ENCODE measurements around the gene DIPK1B. TPM values are rescaled to one million over a fixed set of nuclear protein-coding genes. Genes with fewer than 3 reads are reported as not detected.
"Not testable (repeated sequence)": the region's sequence is repeated elsewhere in the genome, so short reads cannot be mapped to it uniquely, and the experiment has no call there.

Gene DIPK1B
- total and polyA plus RNA-seq, 2 experiments from 2014 or later, result 162 to 188 TPM

DNA sequence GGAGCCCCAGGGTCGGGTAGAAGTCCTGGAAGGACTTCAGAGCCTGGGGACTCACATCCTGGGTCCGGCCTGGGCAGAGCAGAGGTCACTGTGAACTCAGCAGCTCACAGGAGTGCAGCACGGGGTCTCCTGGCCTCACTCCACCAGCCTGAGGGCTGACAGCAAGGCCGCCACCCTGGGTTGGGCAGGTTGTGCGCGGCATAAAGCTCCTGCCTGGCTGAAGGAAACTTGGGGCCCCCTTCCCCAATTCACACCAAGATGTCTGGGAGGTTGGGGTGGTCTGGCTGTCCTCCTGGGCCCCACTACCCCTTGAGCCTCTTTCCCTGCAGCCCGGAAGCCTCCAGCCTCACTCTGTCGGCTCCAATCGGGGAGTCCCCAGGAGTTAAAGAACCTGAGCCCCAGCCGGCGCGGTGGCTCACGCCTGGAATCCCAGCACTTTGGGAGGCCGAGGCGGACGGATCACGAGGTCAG, 49.9 kb downstream of the DIPK1B start:
- DNase-seq (ENCODE audit: low read depth in 1 of 2, low spot score in 1 of 2), result no peak

DNA sequence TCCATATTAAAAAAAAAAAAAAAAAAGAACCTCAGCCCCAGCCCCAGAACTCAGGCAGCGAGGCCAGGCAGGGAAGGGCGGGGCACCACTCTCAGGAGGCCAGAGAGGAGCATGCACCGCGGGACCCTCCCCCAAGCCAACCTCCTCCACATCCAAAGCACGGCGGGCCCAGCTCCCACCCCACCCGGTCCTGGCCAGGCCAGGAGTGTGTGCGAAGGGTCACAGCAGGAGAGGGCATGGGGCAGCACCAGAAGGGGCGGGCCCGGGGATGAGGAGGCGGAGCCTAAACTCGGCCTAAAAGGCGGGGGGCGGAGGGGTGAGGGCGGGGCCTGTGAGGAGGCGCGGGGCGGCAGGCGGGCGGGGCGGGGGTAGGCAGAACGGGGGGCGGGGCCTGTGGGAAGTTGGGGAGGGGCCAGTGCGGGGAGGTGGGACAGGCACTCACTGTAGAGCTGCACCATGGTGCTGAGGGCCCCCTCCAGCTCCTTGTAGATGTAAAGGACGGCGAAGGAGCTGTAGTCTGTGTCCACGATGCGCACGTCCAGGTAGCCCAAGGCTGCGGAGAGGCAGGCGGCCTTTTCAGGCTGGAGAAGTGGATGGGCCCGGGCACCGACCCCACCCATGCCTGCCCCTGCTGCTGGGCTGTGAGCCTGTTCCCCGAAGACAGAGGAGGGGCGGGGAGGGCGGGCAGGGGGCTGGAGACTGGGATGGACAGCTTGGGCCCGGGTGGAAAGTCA, 50.7 kb downstream of the DIPK1B start:
- no peak overlapping the region for H3K4me3 ChIP-seq
- H3K27me3 ChIP-seq, result no peaks in the 10 kb centered on the region
- TF ChIP-seq, protein P1, sequence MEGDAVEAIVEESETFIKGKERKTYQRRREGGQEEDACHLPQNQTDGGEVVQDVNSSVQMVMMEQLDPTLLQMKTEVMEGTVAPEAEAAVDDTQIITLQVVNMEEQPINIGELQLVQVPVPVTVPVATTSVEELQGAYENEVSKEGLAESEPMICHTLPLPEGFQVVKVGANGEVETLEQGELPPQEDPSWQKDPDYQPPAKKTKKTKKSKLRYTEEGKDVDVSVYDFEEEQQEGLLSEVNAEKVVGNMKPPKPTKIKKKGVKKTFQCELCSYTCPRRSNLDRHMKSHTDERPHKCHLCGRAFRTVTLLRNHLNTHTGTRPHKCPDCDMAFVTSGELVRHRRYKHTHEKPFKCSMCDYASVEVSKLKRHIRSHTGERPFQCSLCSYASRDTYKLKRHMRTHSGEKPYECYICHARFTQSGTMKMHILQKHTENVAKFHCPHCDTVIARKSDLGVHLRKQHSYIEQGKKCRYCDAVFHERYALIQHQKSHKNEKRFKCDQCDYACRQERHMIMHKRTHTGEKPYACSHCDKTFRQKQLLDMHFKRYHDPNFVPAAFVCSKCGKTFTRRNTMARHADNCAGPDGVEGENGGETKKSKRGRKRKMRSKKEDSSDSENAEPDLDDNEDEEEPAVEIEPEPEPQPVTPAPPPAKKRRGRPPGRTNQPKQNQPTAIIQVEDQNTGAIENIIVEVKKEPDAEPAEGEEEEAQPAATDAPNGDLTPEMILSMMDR (IDR thresholded peaks at IDR 0.05; ENCODE audit: low read depth, low read length), result no peak
- no peaks in the 10 kb centered on the region for H3K36me3 ChIP-seq
- no peak overlapping the region for H3K27ac ChIP-seq
- H3K9me3 ChIP-seq (ENCODE audit: low read depth), result no peaks in the 10 kb centered on the region
- peaks cover 4% of the 10 kb centered on the region for H3K4me1 ChIP-seq (ENCODE audit: low read depth)
- DNase-seq (ENCODE audit: low read depth in 1 of 2, low spot score in 1 of 2), result peak; percentile 36 to 94

More for the DNA sequence above, 49.9 kb downstream of the DIPK1B start:
- Histone ChIP-seq H3K4me1 (ENCODE audit: low read depth) (peaks cover 4% of the 10 kb centered on the region), H3K27me3 (no peaks in the 10 kb centered on the region), H3K36me3 (no peaks in the 10 kb centered on the region), H3K4me3 (no peak overlapping the region), H3K27ac (peak overlapping the region; percentile 64), H3K9me3 (ENCODE audit: low read depth) (no peaks in the 10 kb centered on the region)
- TF ChIP-seq, protein P1 (IDR thresholded peaks at IDR 0.05; ENCODE audit: low read depth, low read length), result no peak

DNA sequence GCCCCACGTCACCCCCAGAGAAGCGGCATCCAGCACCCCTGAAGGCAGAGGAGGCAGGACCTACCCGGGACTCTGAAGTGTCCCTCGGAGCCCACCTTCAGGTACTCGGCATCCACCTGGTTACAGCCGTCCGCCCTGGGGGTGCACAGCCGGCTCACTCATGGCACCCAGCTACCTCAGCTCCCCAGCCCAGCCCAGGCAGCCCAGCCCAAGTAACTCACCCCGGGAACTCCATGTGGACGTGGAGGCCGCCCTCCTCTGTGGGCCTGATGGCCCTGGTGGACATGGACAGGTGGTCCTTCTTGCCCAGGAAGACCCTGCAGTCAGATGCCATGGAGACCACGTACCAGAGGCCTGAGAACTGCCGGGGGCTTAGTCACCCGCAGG, 51.3 kb downstream of the DIPK1B start:
- no peaks in the 10 kb centered on the region for H3K9me3 ChIP-seq (ENCODE audit: low read depth)
- DNase-seq (ENCODE audit: low read depth in 1 of 2, low spot score in 1 of 2), result no peak
- no peak overlapping the region for H3K4me3 ChIP-seq
- H3K36me3 ChIP-seq, result no peaks in the 10 kb centered on the region
- H3K4me1 ChIP-seq (ENCODE audit: low read depth), result peaks cover 4% of the 10 kb centered on the region
- TF ChIP-seq, protein P1 (IDR thresholded peaks at IDR 0.05; ENCODE audit: low read depth, low read length), result no peak
- no peak overlapping the region for H3K27ac ChIP-seq
- H3K27me3 ChIP-seq, result no peaks in the 10 kb centered on the region

DNA sequence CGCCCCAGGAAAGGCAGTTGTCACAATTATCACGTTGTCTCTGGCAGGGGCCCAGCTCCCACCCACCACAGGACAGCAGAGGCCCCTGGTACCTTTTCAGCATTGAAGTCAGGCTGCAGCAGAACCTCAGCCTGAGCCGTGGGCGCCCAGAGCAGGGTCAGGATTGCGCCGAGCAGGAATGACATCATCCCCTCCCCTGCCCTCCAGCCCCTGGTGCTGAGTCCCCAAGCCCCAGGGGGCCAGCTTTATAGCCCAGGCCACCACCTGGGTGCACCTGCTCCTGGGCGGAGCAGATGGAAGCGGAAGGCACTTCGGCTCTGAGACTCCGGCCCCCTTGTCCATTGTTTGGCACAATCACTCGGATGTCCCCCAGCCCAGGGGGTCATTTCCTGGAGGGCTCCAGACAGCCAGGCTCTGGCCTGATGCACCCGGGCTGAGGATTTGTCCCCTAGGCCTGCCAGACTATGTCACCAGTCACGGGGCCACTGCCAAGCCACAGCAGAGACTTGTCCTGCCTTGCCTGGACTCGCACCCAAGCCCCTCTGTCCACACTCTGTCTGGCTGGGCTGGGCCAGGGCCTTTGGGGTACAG, 52.0 kb downstream of the DIPK1B start, which contains the start of gene LCN15:
Gene LCN15, minus strand, starts transcription at position 218 of the 591 bp plus-strand sequence. Its CDS starts 30 bp downstream, at position 188.
- H3K9me3 ChIP-seq (ENCODE audit: low read depth), result no peaks in the 10 kb centered on the region
- H3K27me3 ChIP-seq, result no peaks in the 10 kb centered on the region
- DNase-seq (ENCODE audit: low read depth in 1 of 2, low spot score in 1 of 2), result no peak
- TF ChIP-seq, protein P1 (IDR thresholded peaks at IDR 0.05; ENCODE audit: low read depth, low read length), result no peak
- no peak within 1 kb of the TSS for H3K4me3 ChIP-seq
- no peak within 1 kb of the TSS for H3K27ac ChIP-seq
- peaks cover 4% of the 10 kb centered on the region for H3K4me1 ChIP-seq (ENCODE audit: low read depth)
- no peaks in the 10 kb centered on the region for H3K36me3 ChIP-seq

DNA sequence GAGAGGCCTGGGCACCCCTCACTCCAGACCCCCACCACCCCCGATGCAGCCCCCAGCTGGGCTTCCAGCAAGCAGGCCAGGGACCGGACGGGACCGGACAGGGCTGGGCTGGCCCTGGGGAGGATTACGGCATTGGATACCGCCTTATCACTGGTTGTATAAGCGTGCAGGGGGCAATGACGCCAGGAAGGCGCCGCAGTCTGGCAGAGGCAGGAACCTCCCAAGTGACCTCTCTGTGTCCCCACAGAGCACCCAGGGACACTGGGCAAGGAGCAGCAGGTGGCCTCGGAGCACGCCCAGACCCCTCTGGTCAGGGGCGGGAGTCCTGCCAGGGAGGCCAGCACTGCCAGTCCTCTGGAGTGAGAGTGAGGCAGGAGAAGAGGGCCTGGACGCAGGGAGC, 52.7 kb downstream of the DIPK1B start:
- Histone ChIP-seq H3K27me3 (no peaks in the 10 kb centered on the region), H3K9me3 (ENCODE audit: low read depth) (no peaks in the 10 kb centered on the region), H3K4me3 (no peak overlapping the region), H3K27ac (no peak overlapping the region), H3K36me3 (no peaks in the 10 kb centered on the region), H3K4me1 (ENCODE audit: low read depth) (peaks cover 4% of the 10 kb centered on the region)
- no peak for DNase-seq (ENCODE audit: low read depth in 1 of 2, low spot score in 1 of 2)
- TF ChIP-seq, protein P1 (IDR thresholded peaks at IDR 0.05; ENCODE audit: low read depth, low read length), result no peak

DNA sequence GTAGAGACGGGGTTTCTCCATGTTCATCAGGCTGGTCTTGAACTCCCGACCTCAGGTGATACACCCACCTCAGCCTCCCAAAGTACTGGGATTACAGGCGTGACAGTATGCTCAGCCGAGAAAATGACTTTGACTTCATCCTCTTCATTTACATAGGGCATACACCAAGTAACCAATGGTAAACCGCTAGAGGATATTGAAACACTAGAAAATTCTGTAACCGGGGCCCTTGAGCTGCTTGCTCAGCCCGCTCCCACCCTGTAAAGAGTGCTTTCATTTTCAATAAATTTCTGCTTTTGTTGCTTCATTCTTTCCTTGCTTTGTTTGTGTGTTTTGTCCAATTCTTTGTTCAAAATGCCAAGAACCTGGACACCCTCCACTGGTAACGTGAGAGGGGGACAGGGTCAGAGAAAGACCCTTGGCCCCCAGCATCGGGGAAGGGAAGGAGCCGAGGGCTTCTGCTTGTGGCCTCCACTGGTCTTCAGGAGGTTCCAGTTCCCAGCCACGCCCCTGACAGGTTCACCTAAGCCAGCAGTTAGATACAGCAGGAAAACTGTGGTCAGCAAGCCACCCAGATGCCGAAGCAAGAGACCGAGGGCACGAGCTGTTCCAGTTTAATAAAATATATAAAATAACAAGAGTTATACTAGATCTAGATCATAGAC, 53.5 kb downstream of the DIPK1B start:
- H3K4me3 ChIP-seq; H3K4me1 ChIP-seq (ENCODE audit: low read depth); DNase-seq (ENCODE audit: low read depth in 1 of 2, low spot score in 1 of 2); H3K9me3 ChIP-seq (ENCODE audit: low read depth); H3K27me3 ChIP-seq; H3K36me3 ChIP-seq: not testable (repeated sequence)
- H3K27ac ChIP-seq, result peak overlapping the region; percentile 55
